AG04449 (cell line): ENCODE data around the gene CCNYL1.

Source experiments
- CTCF ChIA-PET: fragments of 350-600 bp; formaldehyde crosslinking; extraction: SDS; loops from one replicate; lab custom pipeline; 2021; ENCODE audit warnings: antibody characterized with exemption; lab: Yijun Ruan, JAX
- POLR2A ChIA-PET: fragments of 400-600, 350-600 bp; formaldehyde crosslinking; extraction: SDS; loops from one replicate; lab custom pipeline; 2020; ENCODE audit warnings: antibody characterized with exemption, inconsistent platforms; lab: Yijun Ruan, JAX
- DNase-seq: peaks from one replicate; pipeline ENCODE4 v3.0.0-alpha.2; 2010; ENCODE audit warnings: low read depth, low spot score
- H3K4me3 ChIP-seq: 2 replicates; pipeline ENCODE4 v1.5.1; 2011; ENCODE audit warnings: low read depth, mild to moderate bottlenecking, control low read depth, low read length
- TF ChIP-seq, protein P1 (sequence below): IDR thresholded peaks from one replicate; pipeline ENCODE4 v1.5.1; 2011; ENCODE audit warnings: mild to moderate bottlenecking, moderate library complexity, low read length, control low read depth, inconsistent platforms; ENCODE audit not compliant: insufficient read depth; ENCODE audit errors: missing control alignments

CCNYL1 gene

DNA sequence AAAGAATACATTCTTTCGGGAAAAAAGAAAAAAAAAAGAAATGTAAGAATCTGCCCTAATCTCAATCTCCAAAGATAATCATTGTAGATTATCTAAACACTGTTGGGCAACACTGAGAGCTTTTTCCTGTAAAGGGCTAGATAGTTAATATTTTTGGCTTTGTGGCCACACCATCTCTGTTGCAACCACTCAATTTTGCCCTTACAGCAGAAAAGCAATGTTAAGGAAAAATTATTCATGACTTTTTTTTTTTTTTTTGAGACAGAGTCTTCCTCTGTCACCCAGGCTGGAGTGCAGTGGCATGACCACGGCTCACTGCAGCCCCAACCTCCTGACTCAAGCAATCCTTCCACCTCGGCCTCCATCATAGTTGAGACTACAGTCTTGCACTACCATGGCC is 75.6 kb downstream of the CCNYL1 start:
- CTCF ChIA-PET: interaction anchor here (1.7 kb wide), 1 partner anchor 254 kb away, joined by 4 read pairs; no protein-coding TSS in a partner anchor
- TF ChIP-seq, protein P1, sequence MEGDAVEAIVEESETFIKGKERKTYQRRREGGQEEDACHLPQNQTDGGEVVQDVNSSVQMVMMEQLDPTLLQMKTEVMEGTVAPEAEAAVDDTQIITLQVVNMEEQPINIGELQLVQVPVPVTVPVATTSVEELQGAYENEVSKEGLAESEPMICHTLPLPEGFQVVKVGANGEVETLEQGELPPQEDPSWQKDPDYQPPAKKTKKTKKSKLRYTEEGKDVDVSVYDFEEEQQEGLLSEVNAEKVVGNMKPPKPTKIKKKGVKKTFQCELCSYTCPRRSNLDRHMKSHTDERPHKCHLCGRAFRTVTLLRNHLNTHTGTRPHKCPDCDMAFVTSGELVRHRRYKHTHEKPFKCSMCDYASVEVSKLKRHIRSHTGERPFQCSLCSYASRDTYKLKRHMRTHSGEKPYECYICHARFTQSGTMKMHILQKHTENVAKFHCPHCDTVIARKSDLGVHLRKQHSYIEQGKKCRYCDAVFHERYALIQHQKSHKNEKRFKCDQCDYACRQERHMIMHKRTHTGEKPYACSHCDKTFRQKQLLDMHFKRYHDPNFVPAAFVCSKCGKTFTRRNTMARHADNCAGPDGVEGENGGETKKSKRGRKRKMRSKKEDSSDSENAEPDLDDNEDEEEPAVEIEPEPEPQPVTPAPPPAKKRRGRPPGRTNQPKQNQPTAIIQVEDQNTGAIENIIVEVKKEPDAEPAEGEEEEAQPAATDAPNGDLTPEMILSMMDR: no peak
- POLR2A ChIA-PET: no interaction called here
- H3K4me3 ChIP-seq: no peak overlapping the region
- no peak for DNase-seq

DNA sequence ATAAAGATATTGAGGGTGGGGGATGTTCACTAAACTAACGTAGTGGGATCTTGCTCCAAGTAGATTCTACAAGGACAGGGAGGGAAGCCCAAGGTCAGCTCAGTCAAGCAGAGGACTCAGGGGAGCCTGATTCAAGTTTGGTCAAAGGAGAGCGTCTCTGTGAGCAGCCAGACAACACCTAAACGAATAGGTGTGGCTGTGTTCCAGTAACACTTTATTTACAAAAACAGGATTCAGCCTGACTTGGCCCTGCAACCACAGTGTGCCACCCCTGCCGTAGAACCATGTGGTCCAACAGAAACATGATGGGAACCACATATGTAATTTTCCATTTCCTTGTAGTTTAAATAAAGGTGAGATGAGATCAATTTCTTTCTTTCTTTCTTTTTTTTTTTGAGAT is 76.4 kb downstream of the CCNYL1 start:
- H3K4me3 ChIP-seq: no peak overlapping the region
- no peak for DNase-seq
- TF ChIP-seq, protein P1: no peak
- POLR2A ChIA-PET: no interaction called here
- CTCF ChIA-PET: no interaction called here

DNA sequence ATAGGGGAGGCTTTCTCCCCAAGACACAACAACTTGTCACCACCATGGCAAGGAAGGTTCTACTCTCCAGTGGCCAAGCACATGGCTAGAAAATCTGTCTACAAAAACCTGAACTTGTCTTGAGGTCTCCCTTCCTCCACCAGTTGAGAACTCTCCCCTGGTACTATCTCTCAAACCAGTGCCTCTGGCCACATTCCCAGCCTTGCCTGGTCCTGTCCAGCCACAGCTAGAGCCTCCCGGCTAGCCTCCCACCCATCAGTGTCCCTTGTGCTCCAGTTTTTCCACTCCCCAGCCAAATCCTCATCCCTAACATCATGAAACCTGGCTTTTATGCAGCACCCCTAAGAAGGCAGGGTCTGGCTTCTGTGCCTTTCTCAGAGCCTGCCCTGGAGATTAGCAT is 79.5 kb downstream of the CCNYL1 start:
- H3K4me3 ChIP-seq: no peak overlapping the region
- CTCF ChIA-PET: interaction anchor here (1.1 to 4.1 kb wide), 3 partner anchors 9 to 249 kb away, joined by 3 to 16 read pairs (median 9); no protein-coding TSS in a partner anchor
- no peak for DNase-seq
- TF ChIP-seq, protein P1: no peak
- POLR2A ChIA-PET: no interaction called here

DNA sequence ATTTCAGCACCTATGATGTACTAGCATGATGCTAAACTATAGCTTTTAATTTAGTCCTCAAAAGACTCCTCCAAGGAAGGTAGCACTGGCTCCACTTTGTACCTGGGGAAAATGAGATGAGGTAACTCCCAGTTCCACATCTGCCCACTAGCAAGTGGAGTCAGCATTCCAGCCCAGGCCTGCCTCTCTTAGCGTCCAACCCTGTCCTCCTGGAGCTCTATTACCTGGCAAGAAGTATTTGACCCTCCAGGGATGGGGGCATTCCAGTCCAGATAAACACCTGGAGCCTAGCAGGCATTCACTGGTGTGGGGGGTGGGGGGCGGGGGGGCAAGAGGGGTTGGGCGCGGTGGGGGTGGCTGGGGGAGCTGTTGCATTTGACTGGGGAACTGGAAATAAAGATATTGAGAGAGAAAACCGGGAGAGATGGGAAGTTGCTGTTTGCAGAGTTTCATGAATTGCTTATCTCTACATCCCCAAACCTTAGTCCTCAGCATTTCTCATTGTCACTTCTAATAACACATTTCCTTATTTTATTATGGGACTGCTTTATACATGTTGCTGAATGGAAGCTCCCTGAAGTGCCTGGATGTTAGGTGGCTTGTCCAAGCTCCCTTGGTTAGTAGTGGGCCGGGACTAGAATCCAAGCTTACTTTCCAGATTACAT is 80.3 kb downstream of the CCNYL1 start:
- CTCF ChIA-PET: interaction anchor here (1.1 to 4.1 kb wide), 3 partner anchors 10 to 248 kb away, joined by 3 to 16 read pairs (median 9); no protein-coding TSS in a partner anchor
- no peak for DNase-seq
- no peak overlapping the region for H3K4me3 ChIP-seq
- POLR2A ChIA-PET: interaction anchor here (0.6 kb wide), 1 partner anchor 80 kb away, joined by 3 read pairs; the partner anchor contains the start of gene CCNYL1
- TF ChIP-seq, protein P1: no peak

DNA sequence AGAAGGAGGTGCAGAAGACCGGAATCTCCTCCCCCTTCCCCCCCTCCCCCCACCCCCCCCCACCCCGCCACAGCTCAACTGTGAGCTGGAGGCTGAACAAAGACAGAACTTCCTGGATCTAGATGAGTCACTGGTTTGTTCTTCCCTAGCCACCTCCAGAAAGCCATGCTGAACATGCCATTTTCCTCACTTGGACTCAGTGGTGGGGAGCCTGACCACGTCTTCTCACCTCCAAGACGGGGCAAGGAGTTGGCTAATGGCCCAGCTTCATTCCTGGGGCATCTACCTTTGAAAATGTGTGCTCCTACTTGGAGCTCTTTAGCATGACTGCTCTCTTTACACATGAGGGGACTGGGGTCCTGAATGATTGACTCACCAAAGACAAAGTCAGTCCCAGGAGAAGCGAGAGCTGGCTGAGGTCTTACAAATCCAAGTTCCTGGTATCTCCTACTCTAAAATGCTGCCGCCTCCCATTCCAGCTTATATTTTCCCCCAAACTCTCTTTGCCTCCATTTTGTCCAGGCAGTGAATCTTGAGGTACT is 80.9 kb downstream of the CCNYL1 start:
- DNase-seq: no peak

More for the DNA sequence above, 80.9 kb downstream of the CCNYL1 start:
- POLR2A ChIA-PET: interaction anchor here (0.6 kb wide), 1 partner anchor 81 kb away, joined by 3 read pairs; the partner anchor contains the start of gene CCNYL1
- CTCF ChIA-PET: interaction anchor here (1.1 to 4.1 kb wide), 3 partner anchors 10 to 281 kb away, joined by 3 to 16 read pairs (median 9); no protein-coding TSS in a partner anchor
- TF ChIP-seq, protein P1: no peak
- H3K4me3 ChIP-seq: no peak overlapping the region
